Ovary (tissue), 3 donors: ENCODE measurements around the gene NOL6.

Experiments
- CTCF ChIP-seq, 3 donors: fragments of 450-650 bp in 2 of 3; fragments of 200-600 bp in 1 of 3; IDR thresholded peaks; one replicate each; pipeline versions ENCODE4 v1.5.1 to v1.8.0; 2016 to 2022; ENCODE audit warnings: antibody characterized with exemption in 3 of 3, mild to moderate bottlenecking in 1 of 3
- EP300 ChIP-seq: sonication (generic); formaldehyde crosslinking; IDR thresholded peaks from one replicate; pipeline ENCODE4 v1.6.1; 2017; ENCODE audit warnings: antibody characterized with exemption
- donor health status: DM: no; HTN: no; CAD: no.

GRCh38 chr9:33425128-33425533 is 48.6 kb downstream of the NOL6 start:
- no peak for TF ChIP-seq EP300
- TF ChIP-seq CTCF (IDR thresholded peaks at IDR 0.05): no peak
